Measurements from ENCODE around the gene SUN2. TPM values are rescaled to one million over a fixed set of nuclear protein-coding genes. Genes with fewer than 3 reads are reported as not detected.
A peak's percentile ranks its signal among the peaks of the same experiment; 100 is the strongest.

Gene SUN2
- total and polyA plus RNA-seq, 2 of the 8 experiments (the other 6 are each of a cell fraction or from before 2014, with no cell fraction given): 5.1 to 10.5 TPM

DNA sequence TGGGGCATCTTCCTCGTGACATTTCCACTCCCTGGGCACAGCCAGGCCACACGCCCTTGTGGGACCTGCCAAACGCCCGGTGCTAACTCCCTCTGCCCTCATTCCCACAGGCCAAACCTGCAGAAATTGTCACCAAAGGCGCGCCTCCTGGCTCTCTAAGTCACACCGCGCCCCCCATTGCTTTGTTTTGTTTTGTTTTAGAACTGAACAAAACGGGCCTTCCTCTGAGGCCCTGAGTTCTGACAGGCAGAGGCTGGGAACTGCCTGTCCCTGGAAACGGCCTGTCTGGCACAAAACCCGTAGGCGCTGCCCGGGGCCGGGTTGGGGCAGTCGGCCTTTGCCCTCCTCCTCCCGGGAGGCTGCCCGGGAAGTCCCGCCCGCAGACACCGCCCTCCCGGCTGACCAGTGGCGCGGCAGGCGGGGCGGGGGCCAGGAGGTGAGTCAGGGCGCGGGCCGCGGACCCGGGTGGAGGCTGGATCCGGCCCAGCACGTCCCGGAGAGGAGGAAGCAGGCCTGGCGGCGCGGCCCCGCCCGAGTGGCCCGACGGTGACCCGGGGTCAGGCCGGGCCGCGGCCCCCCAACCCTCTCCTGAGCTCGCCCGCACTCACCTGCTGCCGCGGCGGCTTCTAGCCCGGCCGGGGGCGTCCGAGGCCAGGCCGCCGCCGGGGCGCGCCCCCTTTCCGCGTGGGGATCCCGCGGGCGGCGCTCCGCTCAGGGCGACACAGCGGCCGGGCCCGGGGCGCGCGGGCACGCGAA lies 465 bp downstream of the SUN2 start:
- Histone ChIP-seq H2BK5ac (ENCODE audit: low read depth, low read length) (no peak overlapping the region), H3K14ac (ENCODE audit: insufficient read length) (no peak overlapping the region), H4K8ac (ENCODE audit: extremely low read depth, insufficient read depth, low read length) (0 out of 2 replicates have a peak overlapping the region, but pooled peaks have one; percentile 35), H3K18ac (ENCODE audit: extremely low read depth, low read length) (no peak overlapping the region), H3K9me3 (ENCODE audit: insufficient read depth in 2 of 2, low read depth in 1 of 2, low read length in 1 of 2) (no peaks in the 10 kb centered on the region), H3K4ac (replicated peaks; ENCODE audit: insufficient read length, low read depth, low read length) (no peak overlapping the region), H3K79me2 (ENCODE audit: control insufficient read depth in 1 of 2, insufficient read depth in 2 of 2, low read length in 2 of 2) (no peaks in the 10 kb centered on the region), H2BK20ac (ENCODE audit: low read length) (no peak overlapping the region), H3K23me2 (ENCODE audit: low read depth, low read length) (peaks cover 17% of the 10 kb centered on the region; the same call in 1 of the 2 replicates), H3K4me1 (replicated peaks in 1 of 4; ENCODE audit: control insufficient read depth in 3 of 4, insufficient read depth in 4 of 4, low read length in 3 of 4) (peaks cover 2 to 12% (median 8%) of the 10 kb centered on the region in 4 experiments), H2BK12ac (ENCODE audit: low read depth, low read length) (no peak overlapping the region), H3K27ac (ENCODE audit: low read depth, low read length) (no peak overlapping the region), H3K4me2 (ENCODE audit: insufficient read depth in 1 of 2, low read depth in 2 of 2, low read length in 2 of 2) (peak overlapping the region; percentile 80 to 88), H3K23ac (ENCODE audit: insufficient read length) (no peak overlapping the region), H4K20me1 (replicated peaks in 1 of 2; ENCODE audit: control insufficient read depth in 1 of 2, insufficient read depth in 2 of 2, low read length in 2 of 2) (no peaks in the 10 kb centered on the region), H3K36me3 (ENCODE audit: control insufficient read depth in 2 of 4, insufficient read depth in 4 of 4, low read length in 3 of 4) (no peaks in the 10 kb centered on the region), H4K5ac (ENCODE audit: insufficient read length, low read depth, low read length) (no peak overlapping the region), H4K91ac (replicated peaks; ENCODE audit: insufficient read length, low read length) (no peak overlapping the region), H3K79me1 (ENCODE audit: low read depth, low read length) (no peaks in the 10 kb centered on the region), H3K27me3 (replicated peaks in 1 of 4; ENCODE audit: control insufficient read depth in 3 of 4, extremely low read depth in 1 of 4, insufficient read depth in 3 of 4, low read length in 3 of 4) (peaks cover 0 to 7% (median 5%) of the 10 kb centered on the region in 4 experiments; a peak in 5 of 7 replicates), H2AFZ (ENCODE audit: low read length) (no peak overlapping the region), H2BK15ac (ENCODE audit: low read length) (no peak overlapping the region), H3K4me3 (ENCODE audit: extremely low read depth in 1 of 4, insufficient read depth in 2 of 4, low read depth in 3 of 4, low read length in 4 of 4) (peak overlapping the region; percentile 57 to 81 (median 60)), H2BK120ac (replicated peaks; ENCODE audit: low read depth, low read length) (no peak overlapping the region), H2AK5ac (ENCODE audit: low read depth, low read length) (no peak overlapping the region), H3K56ac (replicated peaks; ENCODE audit: insufficient read length, low read depth, low read length) (no peak overlapping the region), H3K9ac (replicated peaks in 1 of 4; ENCODE audit: extremely low read depth in 1 of 4, low read depth in 3 of 4, low read length in 3 of 4) (peak overlapping the region in 2 of 4 experiments; percentile 15 to 74; a peak in 3 of 7 replicates)
- WGBS, 2 experiments (ENCODE audit: extremely low coverage in 1 of 2, insufficient coverage in 1 of 2, insufficient read length in 1 of 2, insufficient replicate concordance in 2 of 2, low coverage in 1 of 2, low lambda C conversion rate in 2 of 2, missing lambda C conversion rate in 1 of 2): 3% methylated on average over 34 of the region's 74 CpGs; no CpG with 5 or more reads in 1 of the 2 experiments
- FAIRE-seq (no peak), DNase-seq (ENCODE audit: low read depth in 1 of 2, low spot score in 2 of 2) (peak in 1 of 2 experiments; percentile 77)
- ChIA-PET CTCF (ENCODE audit: partially characterized antibody) (interaction anchor here (1.4 to 6.0 kb wide), 3 partner anchors 14 to 22 kb away, joined by 3 to 44 read pairs (median 9); no protein-coding TSS in a partner anchor), POLR2A (ENCODE audit: partially characterized antibody) (interaction anchor here (0.7 to 10.3 kb wide), 6 partner anchors 9 to 50 kb away, joined by 3 to 112 read pairs (median 10); partner anchors contain the start of gene GTPBP1)
- TF ChIP-seq POLR2A (IDR thresholded peaks at IDR 0.05; ENCODE audit: control extremely low read depth in 1 of 2, low read depth in 2 of 2, low read length in 2 of 2): no peak
- no peak for TF ChIP-seq EGR1 (IDR thresholded peaks at IDR 0.05; ENCODE audit: borderline replicate concordance, low read depth, low read length)
- no peak for TF ChIP-seq ZNF274 (IDR thresholded peaks at IDR 0.05; ENCODE audit: borderline replicate concordance, extremely low read depth, low read length)
- TF ChIP-seq, protein P1, sequence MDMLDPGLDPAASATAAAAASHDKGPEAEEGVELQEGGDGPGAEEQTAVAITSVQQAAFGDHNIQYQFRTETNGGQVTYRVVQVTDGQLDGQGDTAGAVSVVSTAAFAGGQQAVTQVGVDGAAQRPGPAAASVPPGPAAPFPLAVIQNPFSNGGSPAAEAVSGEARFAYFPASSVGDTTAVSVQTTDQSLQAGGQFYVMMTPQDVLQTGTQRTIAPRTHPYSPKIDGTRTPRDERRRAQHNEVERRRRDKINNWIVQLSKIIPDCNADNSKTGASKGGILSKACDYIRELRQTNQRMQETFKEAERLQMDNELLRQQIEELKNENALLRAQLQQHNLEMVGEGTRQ (IDR thresholded peaks at IDR 0.05; ENCODE audit: low read length): no peak
- TF ChIP-seq POU5F1 (IDR thresholded peaks at IDR 0.05; ENCODE audit: low read depth, low read length): no peak
- TF ChIP-seq CBX8 (IDR thresholded peaks at IDR 0.05; ENCODE audit: borderline replicate concordance, low read depth, low read length): no peak
- no peak for TF ChIP-seq NRF1 (IDR thresholded peaks at IDR 0.05; ENCODE audit: low read depth, low read length)
- peak; percentile 35 to 49; a peak in 1 of 4 replicates for TF ChIP-seq SIN3A (conservative IDR thresholded peaks at IDR 0.05 in 1 of 2, IDR thresholded peaks at IDR 0.05 in 1 of 2; ENCODE audit: low read depth in 1 of 2, low read length in 2 of 2)
- peak; percentile 18; the same call in 1 of the 2 replicates for TF ChIP-seq SUZ12 (IDR thresholded peaks at IDR 0.05; ENCODE audit: low read length)
- no peak for TF ChIP-seq CHD1 (IDR thresholded peaks at IDR 0.05; ENCODE audit: low read depth, low read length)
- TF ChIP-seq RXRA (IDR thresholded peaks at IDR 0.05; ENCODE audit: insufficient read depth, low read depth, low read length): no peak
